MV-4-11 (cell line): ENCODE data around the gene MBD5.
"Not testable (repeated sequence)": the region's sequence is repeated elsewhere in the genome, so short reads cannot be mapped to it uniquely, and the experiment has no call there.

Experiments
- DNase-seq: peaks from one replicate; lab custom pipeline; 2025; lab: John Stamatoyannopoulos, UW

MBD5 gene

GRCh38 chr2:148021059-148021861 lies at the start of gene MBD5:
Gene MBD5 (plus strand): TSS chr2:148021091.
- DNase-seq = peak; percentile 30

GRCh38 chr2:147976102-147976501 lies 44.8 kb upstream of the MBD5 start:
- DNase-seq = no peak

- no peak for DNase-seq
Measured at GRCh38 chr2:147977679-147978078, 43.2 kb upstream of the MBD5 start.

- no peak for DNase-seq
Measured at GRCh38 chr2:147980940-147981528, 39.9 kb upstream of the MBD5 start.

- no peak for DNase-seq
Measured at GRCh38 chr2:147989102-147989501, 31.8 kb upstream of the MBD5 start.

- peak; percentile 31 for DNase-seq
Measured at GRCh38 chr2:147989809-147990403, 31.0 kb upstream of the MBD5 start.

GRCh38 chr2:147994965-147995364 lies 25.9 kb upstream of the MBD5 start:
- not testable (repeated sequence) for DNase-seq

- DNase-seq = no peak
Measured at GRCh38 chr2:147996828-147997227, 24.1 kb upstream of the MBD5 start.

GRCh38 chr2:147998203-147998602 lies 22.7 kb upstream of the MBD5 start:
- DNase-seq = no peak

GRCh38 chr2:147999126-147999525 lies 21.8 kb upstream of the MBD5 start:
- no peak for DNase-seq

- no peak for DNase-seq
Measured at GRCh38 chr2:148000095-148000494, 20.8 kb upstream of the MBD5 start.

- DNase-seq = not testable (repeated sequence)
Measured at GRCh38 chr2:148002420-148002819, 18.5 kb upstream of the MBD5 start.

GRCh38 chr2:148006249-148007007 lies 14.5 kb upstream of the MBD5 start:
- no peak for DNase-seq

- DNase-seq = no peak
Measured at GRCh38 chr2:148007219-148007900, 13.5 kb upstream of the MBD5 start.

GRCh38 chr2:148008411-148008810 lies 12.5 kb upstream of the MBD5 start:
- not testable (repeated sequence) for DNase-seq

- no peak for DNase-seq
Measured at GRCh38 chr2:148013876-148014275, 7.0 kb upstream of the MBD5 start.

- no peak for DNase-seq
Measured at GRCh38 chr2:148014616-148015015, 6.3 kb upstream of the MBD5 start.

GRCh38 chr2:148020111-148021058 lies 506 bp upstream of the MBD5 start, which contains the start of gene ORC4:
Gene ORC4 (minus strand): TSS chr2:148020737. CDS start chr2:147975958, 44,779 bp downstream.
- peak; percentile 98 for DNase-seq

GRCh38 chr2:148021886-148022285 lies 995 bp downstream of the MBD5 start:
- DNase-seq = no peak

GRCh38 chr2:148022351-148022750 lies 1.5 kb downstream of the MBD5 start:
- no peak for DNase-seq

GRCh38 chr2:148022882-148023281 lies 2.0 kb downstream of the MBD5 start:
- no peak for DNase-seq
